Stimulated activated CD8-positive, alpha-beta memory T cell treated with anti-CD3 and anti-CD28 coated beads, Interleukin-12 subunit alpha, Interleukin-12 subunit beta, amount 100 ng/mL, for 24 hours (primary cell): Measurements from ENCODE around the gene FHOD3.

Source experiments
- DNase-seq: peaks from one replicate; pipeline ENCODE4 v3.0.0-alpha.2; 2020; ENCODE audit errors: extremely low read depth

FHOD3 gene

DNA sequence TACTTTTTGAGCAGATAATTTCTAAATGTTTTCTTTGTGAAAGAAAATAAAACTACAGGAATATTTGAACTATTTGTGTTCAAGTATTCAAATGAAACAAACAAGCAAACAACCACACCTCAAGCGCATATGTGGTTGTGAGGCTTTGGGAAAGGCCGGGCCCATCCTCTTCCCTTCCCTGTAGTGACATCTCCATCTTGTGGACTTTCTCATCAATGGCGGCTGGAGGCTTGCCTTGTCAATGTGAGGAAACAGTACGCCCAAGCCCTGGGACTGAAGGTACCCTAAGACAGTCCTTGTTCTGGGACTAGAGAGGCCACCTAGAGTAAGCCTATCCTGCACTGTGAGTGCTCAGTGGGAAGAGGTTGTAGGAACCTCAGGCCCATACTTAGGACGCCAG lies 364.5 kb downstream of the FHOD3 start:
- DNase-seq, result no peak

DNA sequence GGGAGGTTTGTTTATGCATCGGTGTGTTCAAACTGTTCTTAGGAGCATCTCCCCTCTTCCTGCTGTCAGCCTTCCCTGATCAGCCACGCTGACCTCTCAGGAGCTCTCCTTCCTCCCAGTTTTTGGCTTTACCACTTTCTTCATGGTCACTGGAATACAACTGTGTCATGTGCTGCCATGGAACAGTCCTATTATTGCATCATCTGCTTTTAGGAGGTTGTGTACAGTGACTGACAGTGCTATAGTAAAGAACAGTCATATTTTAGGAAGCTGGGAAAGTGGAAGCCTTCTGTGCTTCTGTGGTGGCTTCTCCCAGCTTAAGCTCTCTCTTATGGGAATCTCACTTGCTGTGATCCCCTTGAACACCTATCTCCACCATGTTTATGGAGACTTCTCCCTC lies 365.8 kb downstream of the FHOD3 start:
- no peak for DNase-seq

DNA sequence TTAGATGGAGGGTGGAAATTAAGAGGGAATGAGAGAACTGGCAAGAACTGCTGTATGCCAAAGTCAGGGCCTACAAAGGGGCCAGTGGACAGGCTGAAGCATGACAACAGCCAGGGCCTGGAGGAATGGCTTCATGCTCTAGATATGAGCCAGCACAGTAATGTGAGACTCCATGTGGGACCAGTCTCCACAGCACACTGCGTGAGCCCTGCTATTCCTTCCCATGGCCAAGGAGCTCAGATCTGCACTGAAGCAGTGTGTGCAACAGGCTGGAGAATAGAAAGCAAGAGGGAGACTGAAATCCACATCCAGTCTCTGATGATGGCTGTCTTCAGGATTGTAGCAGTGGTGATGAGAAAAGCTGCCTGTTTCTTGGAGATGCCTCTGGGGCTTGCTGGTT lies 368.4 kb downstream of the FHOD3 start:
- no peak for DNase-seq

DNA sequence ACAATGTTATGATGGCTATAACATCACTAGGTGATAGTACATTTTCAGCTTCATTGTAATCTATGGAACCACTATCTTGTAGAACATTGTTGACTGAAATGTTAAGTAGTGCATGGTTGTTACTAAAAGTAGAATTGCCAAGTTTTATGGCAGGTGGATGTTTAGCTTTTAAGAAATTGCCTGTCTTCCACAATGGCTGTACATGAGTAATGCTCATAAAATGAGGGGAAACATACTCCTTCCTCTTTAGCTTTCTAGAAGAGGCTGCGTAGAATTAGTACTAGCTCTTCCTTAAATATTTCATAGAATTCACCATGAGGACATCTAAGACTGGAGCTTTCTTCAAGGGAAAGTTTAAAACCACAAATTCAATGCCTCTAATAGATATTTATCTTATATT lies 370.3 kb downstream of the FHOD3 start:
- DNase-seq, result no peak

DNA sequence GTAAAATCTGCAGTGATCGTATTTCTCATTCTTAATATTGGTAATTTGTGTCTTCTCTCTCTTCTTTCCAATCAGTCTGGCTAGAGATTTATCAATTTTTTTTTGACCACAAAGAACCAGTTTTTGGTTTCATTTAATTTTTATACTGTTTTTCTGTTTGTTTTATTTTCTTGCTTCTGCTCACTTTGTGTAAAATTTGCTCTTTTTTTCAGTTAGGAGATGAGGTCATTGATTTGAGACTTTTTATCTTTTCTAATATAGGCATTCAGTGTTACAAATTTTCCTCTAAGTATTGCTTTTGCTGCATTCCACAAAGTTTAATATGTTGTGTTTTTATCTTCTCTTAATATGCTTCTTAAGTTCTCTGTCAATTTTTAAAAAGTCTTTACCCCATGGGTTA lies 370.8 kb downstream of the FHOD3 start:
- DNase-seq, result no peak

DNA sequence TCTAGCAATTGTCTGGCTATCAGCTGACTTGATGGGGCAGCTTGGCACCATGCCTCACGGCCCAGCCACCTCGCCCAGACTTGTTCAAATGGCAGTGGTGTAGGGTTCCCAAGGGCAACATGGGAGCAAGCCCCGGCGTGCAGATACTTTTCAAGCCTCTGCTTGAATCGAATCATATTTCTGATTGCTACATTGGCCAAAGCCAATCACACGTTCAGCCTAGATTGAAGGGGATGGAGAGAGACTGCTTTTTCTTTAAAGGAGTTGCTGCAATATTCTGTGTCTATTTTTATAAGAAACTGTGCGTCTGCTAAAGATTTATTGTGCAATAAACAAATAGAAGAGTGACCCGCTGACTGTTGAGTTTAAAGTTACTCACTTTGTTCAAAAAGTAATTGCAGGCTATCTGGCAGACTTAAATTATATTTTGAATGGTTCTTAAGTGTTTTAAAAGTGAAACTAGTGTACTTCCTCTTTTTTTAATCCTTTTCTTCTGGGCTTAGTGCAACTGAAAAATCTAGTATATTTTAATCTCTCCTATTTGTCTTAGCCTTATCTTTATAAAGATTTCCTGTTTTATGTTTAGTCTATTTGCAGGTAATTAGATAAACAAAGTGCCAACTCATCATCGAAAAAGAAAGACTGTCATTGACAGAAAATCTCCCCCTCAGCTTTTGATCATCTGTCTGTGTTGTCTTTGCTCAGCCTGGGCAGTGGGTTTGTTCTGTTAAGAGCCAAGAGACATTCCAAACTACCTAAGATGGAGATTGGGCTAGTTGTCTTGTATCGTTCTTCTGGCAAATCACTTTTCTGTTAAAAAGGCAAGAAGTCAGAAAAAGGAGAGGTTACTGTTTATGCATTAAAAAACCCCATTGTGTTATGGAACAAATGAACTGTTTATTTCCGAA lies 375.2 kb downstream of the FHOD3 start:
- DNase-seq, result no peak

DNA sequence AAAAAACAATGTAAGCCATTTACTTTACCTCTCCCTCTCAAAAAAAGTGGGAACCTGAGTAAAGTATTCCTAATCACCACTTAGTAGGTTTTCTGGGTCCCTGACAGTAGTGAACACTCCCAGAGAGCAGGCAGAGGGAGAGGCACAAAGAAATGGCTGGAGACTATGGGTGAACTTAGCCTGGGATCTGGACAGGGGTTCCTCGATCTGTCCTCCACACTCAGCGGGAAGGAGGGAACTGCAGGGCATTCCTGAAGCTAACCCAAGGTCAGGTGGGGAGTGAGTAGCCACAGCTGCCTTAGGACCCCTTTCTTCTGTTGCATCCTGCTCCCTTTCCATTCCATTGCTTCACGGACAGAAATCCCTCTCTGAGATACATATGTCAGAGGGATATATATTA lies 375.9 kb downstream of the FHOD3 start:
- no peak for DNase-seq

DNA sequence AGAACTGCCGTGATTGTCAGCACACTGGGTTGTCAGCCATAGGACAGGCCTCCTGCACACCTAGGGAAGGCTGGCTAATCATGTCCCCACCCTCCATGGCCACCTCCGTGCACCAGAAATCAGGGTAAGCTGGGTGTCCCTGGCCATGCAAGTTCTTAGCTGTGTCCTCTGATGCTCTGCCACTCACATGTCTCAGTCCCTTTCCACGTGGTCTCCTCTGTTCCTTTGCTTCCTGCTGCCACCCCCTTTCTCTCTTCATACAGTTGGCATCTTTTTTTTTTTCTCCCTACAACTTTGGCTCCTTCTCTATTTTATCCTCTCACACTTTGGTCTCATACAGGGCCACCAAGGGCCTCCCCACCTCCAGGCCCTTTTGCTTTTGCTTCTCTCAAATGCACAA lies 377.6 kb downstream of the FHOD3 start:
- no peak for DNase-seq

DNA sequence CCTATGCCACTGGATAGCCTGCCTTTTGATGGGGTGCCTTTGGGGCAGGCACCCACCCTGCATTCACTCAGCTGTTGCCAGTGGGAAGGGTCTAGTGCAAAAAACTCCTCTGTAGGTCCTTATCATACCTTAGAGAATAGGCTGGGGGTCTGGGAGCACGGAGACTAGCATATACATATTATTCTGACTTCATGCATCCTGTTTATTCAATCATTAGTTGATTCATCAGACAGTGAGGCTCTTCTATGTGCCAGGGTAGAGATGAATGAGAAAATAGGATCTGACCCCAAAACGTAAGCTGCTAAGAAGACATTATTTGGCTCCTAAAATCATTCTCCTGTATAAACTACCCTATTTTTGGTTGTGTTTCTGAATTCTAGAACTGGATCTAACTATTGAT lies 378.0 kb downstream of the FHOD3 start:
- no peak for DNase-seq

DNA sequence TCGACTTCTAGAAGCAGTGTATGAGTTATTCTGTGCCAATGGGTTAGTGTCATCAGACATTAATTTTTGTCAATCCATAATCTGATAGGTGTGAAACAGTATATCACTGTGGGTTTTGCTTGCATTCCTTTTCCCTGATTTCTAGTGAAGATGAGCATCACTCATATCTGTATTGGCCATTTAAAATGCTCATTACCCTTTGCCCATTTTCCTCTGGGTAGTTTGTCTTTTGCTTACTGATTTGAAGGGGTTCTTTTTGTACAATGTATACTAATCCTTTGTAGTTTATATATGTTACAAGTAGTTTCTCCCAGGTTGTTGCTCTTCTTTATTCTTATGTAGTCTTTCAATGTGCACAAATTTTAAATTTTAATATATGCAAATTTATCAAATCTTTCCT lies 379.1 kb downstream of the FHOD3 start:
- DNase-seq, result no peak

DNA sequence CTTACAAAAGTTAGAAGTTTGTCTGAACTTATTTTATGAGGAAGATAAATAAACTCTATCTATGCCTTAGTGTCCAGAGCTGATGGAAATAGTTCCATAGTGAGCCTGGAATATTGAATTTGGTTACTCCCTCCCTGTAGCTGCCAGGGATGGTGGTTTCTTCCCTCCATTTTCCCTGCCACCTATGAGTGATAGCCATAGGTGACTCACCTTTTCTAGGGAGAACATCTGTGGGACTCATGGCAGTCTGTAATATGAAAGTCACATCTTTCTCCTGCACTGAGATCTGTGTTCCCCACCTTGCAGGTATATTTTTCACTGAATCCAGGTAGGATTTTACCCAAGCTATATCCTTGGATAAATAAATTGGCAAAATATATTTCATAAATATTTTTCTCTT lies 382.5 kb downstream of the FHOD3 start:
- no peak for DNase-seq

DNA sequence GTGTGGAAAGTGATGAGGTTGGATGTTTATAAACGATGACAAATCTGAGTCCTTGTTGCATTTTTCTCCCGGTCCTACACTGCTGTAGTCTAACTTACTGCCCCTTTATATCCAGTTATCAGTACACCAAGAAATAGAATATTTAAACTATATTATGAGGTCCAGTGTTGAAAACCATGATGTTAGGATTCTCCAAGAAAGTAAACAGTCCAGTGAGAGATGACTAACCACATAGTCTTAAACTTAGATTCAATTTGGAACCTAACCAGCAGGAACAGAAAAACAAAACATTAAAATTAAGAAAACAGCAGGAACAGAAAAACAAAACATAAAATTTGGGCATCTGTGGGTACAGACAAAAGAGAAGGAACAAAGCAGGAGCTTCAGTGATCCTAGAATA lies 388.1 kb downstream of the FHOD3 start:
- DNase-seq, result no peak

DNA sequence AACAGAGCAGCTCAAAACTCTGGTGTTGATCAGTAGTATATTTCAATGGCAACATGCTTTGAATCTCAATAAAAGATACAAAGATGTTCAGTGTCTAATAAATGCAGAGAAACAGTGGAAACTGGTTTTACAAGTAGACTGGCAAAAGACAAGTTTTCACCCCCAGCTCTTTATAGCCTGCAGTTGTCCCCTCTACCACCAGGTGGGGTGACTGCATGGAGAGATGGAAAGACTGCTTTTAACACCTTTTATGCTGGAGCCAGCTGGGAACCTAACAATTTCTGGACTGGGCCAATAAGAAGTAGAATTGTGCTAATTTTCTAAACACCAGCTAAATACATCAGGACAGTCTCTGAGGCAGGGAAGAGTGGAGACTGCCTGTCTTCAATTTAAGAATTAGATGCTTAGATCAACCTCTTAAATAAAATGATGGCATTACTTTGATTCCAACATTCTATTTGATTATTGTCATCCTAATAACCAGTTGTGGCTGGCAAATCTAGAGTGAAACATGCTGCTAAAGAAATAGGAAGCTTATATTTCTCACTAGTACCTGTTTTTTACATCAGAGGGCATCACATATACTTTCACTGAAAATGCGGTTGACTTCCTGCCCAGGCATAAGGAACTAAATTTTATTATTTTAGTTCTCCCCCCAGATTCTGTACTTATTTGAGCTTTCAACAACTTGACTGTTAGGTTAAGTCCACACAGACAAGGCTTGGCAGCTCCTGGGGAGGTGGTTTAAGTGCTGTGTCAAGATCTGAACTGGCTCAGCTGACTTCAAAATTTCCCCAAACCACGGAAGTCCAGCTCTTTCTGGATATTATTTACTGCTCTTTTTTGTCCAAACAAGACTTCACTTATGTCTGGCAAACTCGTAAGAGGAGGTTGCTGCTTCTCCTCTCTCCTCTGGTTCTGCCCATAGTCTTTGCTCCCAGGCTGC lies 390.8 kb downstream of the FHOD3 start:
- DNase-seq, result no peak

DNA sequence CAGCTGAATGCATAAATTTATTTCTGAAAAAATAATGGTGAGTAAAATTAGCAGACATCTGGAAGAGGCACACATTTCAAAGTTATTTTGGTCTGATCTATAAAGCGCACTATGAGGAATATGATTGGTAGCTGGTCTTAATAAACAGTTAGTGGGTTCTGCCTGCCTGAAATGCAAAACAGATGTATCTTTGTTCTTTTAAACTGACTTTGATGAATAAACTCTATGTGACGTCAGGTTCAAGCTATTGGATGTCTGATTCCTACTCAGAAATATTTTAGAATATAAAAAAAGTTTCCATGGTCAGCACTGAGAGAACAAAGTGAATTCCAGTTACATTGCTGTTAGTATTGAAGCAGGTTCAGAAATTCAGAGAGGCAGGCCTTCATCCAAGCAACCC lies 394.9 kb downstream of the FHOD3 start:
- DNase-seq, result no peak

DNA sequence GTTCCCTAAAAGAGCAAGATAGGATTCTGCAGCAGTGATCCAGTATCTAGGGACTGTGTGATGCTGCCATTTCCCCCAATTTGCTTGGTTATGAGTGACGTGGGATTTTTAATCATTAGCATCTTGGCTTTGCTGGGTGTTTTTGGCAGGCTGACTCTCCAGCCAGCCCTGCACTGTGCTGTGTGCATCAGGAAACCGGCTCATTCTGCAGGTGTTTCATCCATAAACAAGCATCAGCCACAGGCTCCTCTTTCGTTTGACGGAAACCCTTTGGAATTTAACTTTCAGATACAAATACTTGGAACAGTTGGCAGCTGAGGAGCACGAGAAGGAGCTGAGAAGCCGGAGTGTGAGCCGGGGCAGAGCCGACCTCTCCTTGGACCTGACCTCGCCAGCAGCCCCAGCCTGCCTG lies 395.4 kb downstream of the FHOD3 start:
- no peak for DNase-seq

DNA sequence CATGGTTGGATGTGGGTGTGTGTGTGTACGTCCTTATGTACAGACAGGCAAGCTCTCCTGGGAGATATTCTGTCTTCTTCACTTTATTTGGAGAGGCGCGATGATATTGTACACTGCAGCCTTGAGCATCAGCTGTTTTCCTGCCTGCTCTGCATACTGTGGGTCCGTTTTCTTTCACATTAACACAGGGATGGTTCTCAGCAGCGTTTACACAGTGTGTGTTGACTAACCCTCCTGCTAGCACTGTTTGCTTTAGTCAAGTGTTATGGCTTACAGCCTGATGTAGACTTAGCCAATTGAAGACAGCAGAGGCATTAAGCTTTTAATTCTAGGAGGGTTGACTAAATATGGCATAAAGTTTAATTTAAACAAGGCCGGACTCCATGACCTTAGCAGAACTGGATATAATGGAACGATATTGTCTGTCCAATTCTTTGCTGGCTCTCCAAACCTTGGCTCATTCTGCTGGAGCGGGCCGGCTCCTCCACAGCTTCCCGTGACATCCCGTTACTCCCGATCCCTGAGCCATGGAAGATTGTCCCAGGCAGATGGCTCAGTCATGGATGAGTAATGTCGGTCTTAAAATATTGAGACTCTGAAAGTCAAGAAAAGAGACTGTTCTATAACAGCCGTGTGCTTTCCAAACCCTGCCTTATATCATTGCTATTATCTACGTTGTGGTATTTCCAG lies 396.6 kb downstream of the FHOD3 start:
- no peak for DNase-seq

DNA sequence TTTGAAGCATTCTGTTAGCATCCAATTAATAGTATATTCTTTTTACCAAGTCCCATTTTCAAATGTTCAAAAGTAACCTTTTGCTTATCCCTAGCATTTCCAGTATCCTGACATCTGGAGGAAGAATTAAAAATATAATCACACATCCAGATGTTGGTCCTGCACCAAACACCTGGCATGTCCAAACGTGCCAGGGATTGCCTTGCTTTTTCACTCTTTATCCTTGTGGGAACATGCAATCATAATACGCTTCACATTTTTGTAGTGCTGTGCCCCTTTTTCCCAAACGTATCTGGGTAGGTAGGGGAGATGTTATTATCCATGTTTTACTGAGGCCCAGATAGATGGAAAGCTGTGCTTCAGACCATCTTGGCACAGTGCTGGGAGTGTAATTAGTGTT lies 398.3 kb downstream of the FHOD3 start:
- DNase-seq, result no peak

DNA sequence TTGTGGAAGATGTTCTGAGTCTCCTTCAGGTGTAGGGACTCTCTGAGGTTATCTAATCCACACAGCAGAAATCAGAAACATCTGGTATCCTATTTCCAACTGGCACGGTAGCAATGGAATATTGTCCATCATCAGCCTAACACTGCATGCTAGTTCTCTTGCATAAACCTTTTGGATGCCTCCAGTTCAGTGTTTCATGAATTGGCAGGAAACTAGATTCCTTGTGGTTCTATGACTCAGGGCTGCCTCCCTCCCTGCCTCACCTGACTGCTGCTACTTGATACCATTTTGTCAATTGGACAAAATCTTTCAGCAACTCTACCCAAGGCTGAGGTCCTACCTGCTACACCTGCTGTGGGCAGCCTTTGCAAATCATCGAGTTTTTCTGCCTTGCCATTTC lies 400.4 kb downstream of the FHOD3 start:
- DNase-seq, result no peak

DNA sequence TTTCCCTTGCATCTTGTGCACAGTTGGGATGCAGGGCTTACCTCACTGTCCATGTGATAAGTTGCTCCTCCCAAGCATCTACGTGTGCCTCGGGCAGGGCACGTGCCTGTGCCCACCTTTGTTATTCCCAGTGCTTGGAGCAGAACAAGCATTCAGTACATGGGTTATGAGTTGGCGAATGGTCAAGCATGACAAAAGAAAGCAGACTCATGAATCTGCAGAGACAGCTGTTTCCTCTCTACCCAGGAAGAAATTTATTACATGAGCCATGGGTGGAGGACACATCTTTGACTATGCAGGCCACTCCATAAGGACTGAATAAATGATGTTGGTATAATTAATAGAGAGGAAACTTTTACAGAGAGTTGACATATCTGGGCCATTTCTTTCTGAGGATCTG lies 403.4 kb downstream of the FHOD3 start:
- DNase-seq, result no peak

DNA sequence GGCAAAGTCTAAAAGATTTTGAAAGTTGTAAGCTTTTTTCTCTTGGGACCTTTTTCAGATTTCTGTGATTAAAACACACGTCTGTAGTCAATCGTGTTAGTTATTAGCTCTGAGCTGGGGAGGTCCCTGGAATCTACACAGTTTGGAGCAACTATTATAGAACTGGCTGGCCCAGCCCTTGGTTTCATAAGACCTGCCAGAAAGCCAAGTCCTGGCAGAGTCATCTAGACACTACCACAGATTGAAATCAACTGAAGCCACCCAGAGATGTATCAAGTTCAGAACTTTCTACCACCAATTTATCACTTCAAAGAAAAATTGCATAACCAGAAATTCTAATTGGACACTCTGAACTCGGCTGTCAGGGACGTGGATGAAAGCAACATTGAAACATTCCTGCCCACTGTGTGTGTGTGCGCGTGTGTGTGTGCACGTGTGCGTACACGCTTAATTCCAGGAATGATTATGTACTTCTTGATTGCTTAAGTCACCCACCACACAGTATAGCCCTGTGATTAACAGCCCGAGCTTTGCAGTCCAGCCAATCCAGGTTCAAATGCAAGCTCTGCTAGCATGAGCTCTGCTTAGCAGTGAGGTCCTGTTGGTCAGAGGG lies 405.0 kb downstream of the FHOD3 start:
- no peak for DNase-seq

DNA sequence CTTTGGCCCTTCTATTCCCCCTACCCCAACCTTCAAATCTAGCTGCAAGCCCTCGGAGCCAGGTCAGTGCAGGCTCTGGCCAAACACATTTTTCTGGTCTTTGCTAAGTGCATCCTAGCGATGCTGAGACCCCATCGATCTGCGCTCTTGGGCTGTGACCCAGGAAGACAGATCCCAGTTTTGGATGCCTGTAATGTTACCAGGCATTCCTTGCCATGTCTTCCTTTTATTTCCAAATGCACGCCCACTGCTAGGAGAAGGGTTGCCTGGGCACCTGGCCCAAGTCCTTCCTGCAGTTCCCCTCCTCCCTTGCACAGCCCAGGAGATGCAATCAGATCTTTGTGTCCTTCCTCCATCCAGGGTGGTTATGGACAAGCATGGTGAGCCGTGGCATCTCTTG lies 406.6 kb downstream of the FHOD3 start:
- no peak for DNase-seq
